OCI-LY1 (cell line): ENCODE measurements around the gene DNAH14.

Experiments
- EZH2 ChIP-seq: fragments of 200-600 bp; sonication (generic), shearing (Covaris generic); IDR thresholded peaks from 2 replicates; pipeline ENCODE4 v1.8.0; 2017; ENCODE audit warnings: borderline replicate concordance, mixed run types, mild to moderate bottlenecking, antibody characterized with exemption, low read length, moderate library complexity, mixed read lengths
- TF ChIP-seq, protein P1 (sequence below): fragments of 200-600 bp; sonication (generic), shearing (Covaris generic); IDR thresholded peaks from 2 replicates; pipeline ENCODE4 v1.5.1; 2017; ENCODE audit warnings: mild to moderate bottlenecking, antibody characterized with exemption, low read length, moderate library complexity, mixed read lengths

DNA sequence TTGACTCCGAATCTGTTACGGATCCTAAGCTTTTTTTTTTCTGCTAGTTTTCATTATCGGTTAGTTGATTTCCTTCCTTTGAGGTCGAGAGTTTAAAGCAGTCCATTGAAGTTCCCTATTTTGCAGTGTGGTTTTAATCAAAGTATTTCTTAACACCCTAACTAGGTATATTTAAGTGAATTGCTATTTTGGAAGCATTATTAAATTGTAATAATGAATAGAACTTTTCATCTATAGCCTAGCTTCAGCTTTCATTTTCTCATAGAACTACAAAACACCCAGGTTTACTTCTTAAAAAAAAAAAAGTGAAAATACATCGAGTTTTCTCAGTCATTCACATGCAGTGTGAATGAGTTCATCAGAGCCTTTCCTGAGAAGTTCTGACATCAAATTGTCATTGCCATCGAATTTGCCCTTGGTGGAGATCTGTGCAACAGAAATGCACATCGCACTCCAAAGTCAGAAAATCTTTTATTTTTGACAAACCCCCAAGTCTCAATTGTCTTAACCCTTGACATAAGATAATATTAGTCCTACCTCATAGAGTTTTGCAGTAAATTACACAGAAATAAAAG, 499.5 kb downstream of the DNAH14 start:
- no peak for TF ChIP-seq EZH2
- TF ChIP-seq, protein P1, sequence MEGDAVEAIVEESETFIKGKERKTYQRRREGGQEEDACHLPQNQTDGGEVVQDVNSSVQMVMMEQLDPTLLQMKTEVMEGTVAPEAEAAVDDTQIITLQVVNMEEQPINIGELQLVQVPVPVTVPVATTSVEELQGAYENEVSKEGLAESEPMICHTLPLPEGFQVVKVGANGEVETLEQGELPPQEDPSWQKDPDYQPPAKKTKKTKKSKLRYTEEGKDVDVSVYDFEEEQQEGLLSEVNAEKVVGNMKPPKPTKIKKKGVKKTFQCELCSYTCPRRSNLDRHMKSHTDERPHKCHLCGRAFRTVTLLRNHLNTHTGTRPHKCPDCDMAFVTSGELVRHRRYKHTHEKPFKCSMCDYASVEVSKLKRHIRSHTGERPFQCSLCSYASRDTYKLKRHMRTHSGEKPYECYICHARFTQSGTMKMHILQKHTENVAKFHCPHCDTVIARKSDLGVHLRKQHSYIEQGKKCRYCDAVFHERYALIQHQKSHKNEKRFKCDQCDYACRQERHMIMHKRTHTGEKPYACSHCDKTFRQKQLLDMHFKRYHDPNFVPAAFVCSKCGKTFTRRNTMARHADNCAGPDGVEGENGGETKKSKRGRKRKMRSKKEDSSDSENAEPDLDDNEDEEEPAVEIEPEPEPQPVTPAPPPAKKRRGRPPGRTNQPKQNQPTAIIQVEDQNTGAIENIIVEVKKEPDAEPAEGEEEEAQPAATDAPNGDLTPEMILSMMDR = no peak
